Activated CD8-positive, alpha-beta T cell treated with anti-CD3 and anti-CD28 coated beads for 36 hours (primary cell): ENCODE measurements around the gene LILRA1. TPM values are rescaled to one million over a fixed set of nuclear protein-coding genes. Genes with fewer than 3 reads are reported as not detected.
"Not testable (repeated sequence)": the region's sequence is repeated elsewhere in the genome, so short reads cannot be mapped to it uniquely, and the experiment has no call there.

ENCODE experiments used
- ATAC-seq: fragments of 200-7000 bp; cut with Tn5 transposase; one replicate; pipeline ENCODE4 v1.10.0; 2021; ENCODE audit warnings: mild to moderate bottlenecking, moderate library complexity
- CTCF ChIA-PET: fragments of 350-600 bp; sonication (Branson Sonifier 250); formaldehyde crosslinking; loops from one replicate; lab custom pipeline; 2021; ENCODE audit warnings: antibody characterized with exemption; lab: Charles Lee
- POLR2A ChIA-PET: fragments of 350-600 bp; sonication (Branson Sonifier 250); formaldehyde crosslinking; loops from one replicate; lab custom pipeline; 2021; ENCODE audit warnings: antibody characterized with exemption; lab: Charles Lee
- DNase-seq: peaks from one replicate; pipeline ENCODE4 v3.0.0-alpha.2; 2020
- H3K27ac Mint-ChIP-seq: one replicate; pipeline ENCODE4 v1.8.0; 2021; ENCODE audit warnings: mild to moderate bottlenecking, mixed read lengths
- H3K27me3 Mint-ChIP-seq: one replicate; pipeline ENCODE4 v1.8.0; 2021; ENCODE audit warnings: mixed read lengths
- H3K36me3 Mint-ChIP-seq: one replicate; pipeline ENCODE4 v1.8.0; 2021; ENCODE audit warnings: low read depth, mixed read lengths
- H3K4me1 Mint-ChIP-seq: one replicate; pipeline ENCODE4 v1.8.0; 2021; ENCODE audit warnings: low read depth, mixed read lengths
- H3K4me3 Mint-ChIP-seq: one replicate; pipeline ENCODE4 v1.8.0; 2021; ENCODE audit warnings: mild to moderate bottlenecking, moderate library complexity, mixed read lengths
- H3K9me3 Mint-ChIP-seq: one replicate; pipeline ENCODE4 v1.8.0; 2021; ENCODE audit warnings: mixed read lengths
- intact Hi-C: fragments of 100-400 bp; cut with micrococcal nuclease; formaldehyde crosslinking; loops from one replicate; pipeline ENCODE4 v1.10.0; 2022
- total RNA-seq, 2 experiments: library from RNA; stranded (reverse); gene quantifications; one replicate each; pipeline ENCODE4 v1.2.3, GENCODE V29; 2021
- TF ChIP-seq, protein P1 (sequence below): fragments of 200-600 bp; IDR thresholded peaks from one replicate; pipeline ENCODE4 v1.8.0; 2022; ENCODE audit warnings: antibody characterized with exemption, mild to moderate bottlenecking

LILRA1 gene
- total RNA-seq, 2 experiments from 2014 or later, result not detected

DNA sequence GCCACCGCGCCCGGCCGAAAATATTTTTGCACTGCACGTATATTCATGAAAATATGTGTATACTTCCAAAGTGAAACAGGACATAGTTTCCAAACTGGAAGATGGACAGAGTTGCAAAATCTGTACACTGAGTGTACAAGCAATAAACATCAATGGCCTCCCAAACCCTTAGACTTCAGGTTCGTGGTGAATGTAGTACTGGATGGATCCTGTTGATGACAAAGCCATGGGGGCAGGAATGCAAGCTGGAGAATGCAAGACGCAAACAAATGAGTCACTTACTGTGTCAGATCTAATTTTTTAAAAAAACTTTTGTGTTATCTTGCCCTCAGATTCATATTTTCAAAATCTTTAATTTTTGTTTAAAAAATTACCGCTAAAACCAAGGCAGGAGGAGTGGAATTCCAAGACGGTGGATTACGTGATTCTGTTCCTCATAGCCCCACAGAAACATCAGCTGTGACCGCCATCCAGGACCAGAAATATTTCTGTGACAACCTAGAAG lies 32.5 kb upstream of the LILRA1 start:
- no peak overlapping the region for H3K27ac Mint-ChIP-seq
- peaks cover 20% of the 10 kb centered on the region for H3K27me3 Mint-ChIP-seq
- no peaks in the 10 kb centered on the region for H3K4me1 Mint-ChIP-seq
- intact Hi-C loops, result no loop called here
- no peak overlapping the region for H3K4me3 Mint-ChIP-seq
- H3K36me3 Mint-ChIP-seq, result no peaks in the 10 kb centered on the region
- no peak for DNase-seq
- ChIA-PET CTCF (no interaction called here), POLR2A (interaction anchor here (0.6 kb wide), 1 partner anchor 14 kb away, joined by 4 read pairs; no protein-coding TSS in a partner anchor)
- TF ChIP-seq, protein P1, sequence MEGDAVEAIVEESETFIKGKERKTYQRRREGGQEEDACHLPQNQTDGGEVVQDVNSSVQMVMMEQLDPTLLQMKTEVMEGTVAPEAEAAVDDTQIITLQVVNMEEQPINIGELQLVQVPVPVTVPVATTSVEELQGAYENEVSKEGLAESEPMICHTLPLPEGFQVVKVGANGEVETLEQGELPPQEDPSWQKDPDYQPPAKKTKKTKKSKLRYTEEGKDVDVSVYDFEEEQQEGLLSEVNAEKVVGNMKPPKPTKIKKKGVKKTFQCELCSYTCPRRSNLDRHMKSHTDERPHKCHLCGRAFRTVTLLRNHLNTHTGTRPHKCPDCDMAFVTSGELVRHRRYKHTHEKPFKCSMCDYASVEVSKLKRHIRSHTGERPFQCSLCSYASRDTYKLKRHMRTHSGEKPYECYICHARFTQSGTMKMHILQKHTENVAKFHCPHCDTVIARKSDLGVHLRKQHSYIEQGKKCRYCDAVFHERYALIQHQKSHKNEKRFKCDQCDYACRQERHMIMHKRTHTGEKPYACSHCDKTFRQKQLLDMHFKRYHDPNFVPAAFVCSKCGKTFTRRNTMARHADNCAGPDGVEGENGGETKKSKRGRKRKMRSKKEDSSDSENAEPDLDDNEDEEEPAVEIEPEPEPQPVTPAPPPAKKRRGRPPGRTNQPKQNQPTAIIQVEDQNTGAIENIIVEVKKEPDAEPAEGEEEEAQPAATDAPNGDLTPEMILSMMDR, result no peak
- ATAC-seq, result no peak
- no peaks in the 10 kb centered on the region for H3K9me3 Mint-ChIP-seq

DNA sequence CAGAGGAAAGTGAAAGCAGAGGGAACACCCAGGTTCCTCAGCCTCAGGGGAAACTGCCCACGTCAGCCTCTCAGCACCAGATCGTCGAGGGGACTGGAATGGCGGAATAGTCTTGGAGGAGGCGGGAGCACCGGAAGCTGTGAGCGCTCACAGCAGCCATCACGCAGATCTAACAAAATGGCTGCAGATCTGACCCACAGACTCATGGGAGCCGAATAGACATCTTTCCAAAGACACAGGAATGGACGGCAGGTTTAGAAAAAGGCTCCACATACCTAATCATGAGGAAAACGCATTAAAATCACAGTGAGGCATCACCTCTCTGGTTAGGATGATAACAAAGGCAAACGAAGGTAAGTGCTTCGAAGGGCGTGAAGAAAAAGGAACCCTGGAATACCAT lies 31.6 kb upstream of the LILRA1 start:
- ChIA-PET CTCF (no interaction called here), POLR2A (no interaction called here)
- H3K4me1 Mint-ChIP-seq, result no peaks in the 10 kb centered on the region
- H3K9me3 Mint-ChIP-seq, result no peaks in the 10 kb centered on the region
- TF ChIP-seq, protein P1, result no peak
- intact Hi-C loops, result no loop called here
- peaks cover 21% of the 10 kb centered on the region for H3K27me3 Mint-ChIP-seq
- no peak overlapping the region for H3K4me3 Mint-ChIP-seq
- DNase-seq, result no peak
- H3K27ac Mint-ChIP-seq, result no peak overlapping the region
- ATAC-seq, result no peak
- H3K36me3 Mint-ChIP-seq, result no peaks in the 10 kb centered on the region

DNA sequence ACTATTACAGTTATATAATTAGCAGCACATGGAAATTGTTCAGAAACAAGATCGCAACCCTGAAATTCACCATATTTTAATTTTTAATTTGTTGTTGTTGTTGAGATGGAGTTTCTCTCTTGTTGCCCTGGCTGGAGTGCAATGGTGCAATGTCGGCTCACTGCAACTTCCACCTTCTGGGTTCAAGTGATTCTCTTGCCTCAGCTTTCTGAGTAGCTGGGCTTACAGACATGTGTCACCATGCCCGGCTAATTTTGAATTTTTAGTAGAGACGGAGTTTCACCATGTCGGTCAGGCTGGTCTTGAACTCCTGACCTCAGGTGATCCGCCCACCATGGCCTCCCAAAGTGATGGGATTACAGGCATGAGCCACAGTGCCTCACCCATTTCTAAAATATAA lies 30.2 kb upstream of the LILRA1 start:
- H3K9me3 Mint-ChIP-seq, H3K4me3 Mint-ChIP-seq, H3K4me1 Mint-ChIP-seq, H3K36me3 Mint-ChIP-seq, ATAC-seq, intact Hi-C loops, POLR2A ChIA-PET, CTCF ChIA-PET, DNase-seq, H3K27ac Mint-ChIP-seq: not testable (repeated sequence)
- H3K27me3 Mint-ChIP-seq, result peaks cover 23% of the 10 kb centered on the region

DNA sequence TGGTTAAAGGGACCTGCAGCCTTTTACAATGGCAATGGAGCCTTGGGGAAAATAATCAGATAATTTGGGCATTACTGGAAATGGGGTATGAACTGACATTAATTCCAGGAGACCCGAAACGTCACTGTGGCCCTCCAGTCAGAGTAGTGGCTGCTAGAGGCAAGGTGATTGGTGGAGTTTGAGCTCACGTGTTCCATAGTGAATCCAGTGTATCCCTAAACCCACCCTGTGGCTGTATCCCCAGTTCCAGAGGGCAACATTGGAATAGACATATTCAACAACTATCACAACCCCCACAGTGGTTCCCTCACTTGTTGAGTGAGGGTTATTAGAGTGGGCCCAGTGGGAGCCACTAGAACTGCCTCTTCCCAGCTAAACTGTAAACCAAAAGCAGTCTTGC lies 23.1 kb upstream of the LILRA1 start:
- no peak overlapping the region for H3K27ac Mint-ChIP-seq
- H3K9me3 Mint-ChIP-seq, result no peaks in the 10 kb centered on the region
- intact Hi-C loops, result no loop called here
- DNase-seq (no peak), ATAC-seq (no peak)
- no peaks in the 10 kb centered on the region for H3K36me3 Mint-ChIP-seq
- H3K4me1 Mint-ChIP-seq, result peaks cover 5% of the 10 kb centered on the region
- TF ChIP-seq, protein P1, result no peak
- H3K27me3 Mint-ChIP-seq, result peaks cover 41% of the 10 kb centered on the region
- no peak overlapping the region for H3K4me3 Mint-ChIP-seq
- ChIA-PET CTCF (no interaction called here), POLR2A (no interaction called here)

DNA sequence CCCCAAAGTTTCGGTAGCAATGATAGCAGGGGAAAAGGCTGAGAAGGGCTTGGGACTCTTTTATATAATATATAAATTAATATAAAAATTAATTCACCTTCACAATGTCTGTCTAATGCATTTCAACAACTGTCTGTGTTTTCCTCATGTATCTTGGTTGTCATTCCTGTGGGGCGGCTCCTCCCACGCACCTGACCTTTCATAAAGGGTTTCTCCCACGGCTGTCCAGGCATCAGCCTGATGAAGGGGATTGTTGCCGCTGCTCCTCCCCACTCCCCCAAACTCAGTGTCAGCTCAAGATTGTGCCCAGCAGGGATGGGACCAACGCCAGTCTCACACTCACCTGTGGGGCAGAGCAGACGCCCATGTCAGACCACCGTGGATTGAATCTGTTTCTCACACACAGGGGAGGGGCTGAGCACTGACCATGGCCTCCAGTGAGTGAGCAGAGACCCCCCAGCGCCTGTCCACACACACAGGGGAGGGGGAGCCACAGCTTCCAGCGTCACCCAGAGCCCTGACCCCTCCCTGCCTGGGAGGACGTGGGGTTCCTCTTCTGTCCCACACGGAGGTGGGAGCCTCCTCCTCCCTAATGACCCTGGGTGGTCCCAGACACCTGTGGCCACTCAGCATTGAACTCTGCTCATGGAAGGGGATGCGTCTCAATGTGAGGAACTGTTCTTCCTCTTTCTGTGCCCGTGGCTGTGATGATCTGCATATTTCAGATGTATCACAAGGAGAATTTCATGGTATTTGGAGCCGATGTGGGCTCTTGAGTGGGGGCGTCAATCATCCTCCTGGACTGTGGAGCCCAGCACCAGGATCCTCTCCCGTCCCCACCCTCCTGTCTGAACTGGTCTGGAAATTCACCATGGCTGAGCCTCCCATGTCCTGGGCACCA lies 21.5 kb upstream of the LILRA1 start:
- POLR2A ChIA-PET, result interaction anchor here (0.6 kb wide), 1 partner anchor 48 kb away, joined by 3 read pairs; no protein-coding TSS in a partner anchor
- H3K4me3 Mint-ChIP-seq, H3K36me3 Mint-ChIP-seq, H3K4me1 Mint-ChIP-seq, H3K27ac Mint-ChIP-seq, H3K9me3 Mint-ChIP-seq, intact Hi-C loops, DNase-seq, CTCF ChIA-PET, ATAC-seq: not testable (repeated sequence)
- peaks cover 35% of the 10 kb centered on the region for H3K27me3 Mint-ChIP-seq
